ENCODE results near the gene VAV2.

GRCh38 chr9:134041649-134041962 lies 49.5 kb upstream of the VAV2 start:
- TF ChIP-seq CTCF (IDR thresholded peaks at IDR 0.05) (no peak), ZFX (IDR thresholded peaks at IDR 0.05; ENCODE audit: borderline replicate concordance) (no peak)
